RPMI7951 (cell line): ENCODE data around the gene DEGS1. TPM values are rescaled to one million over a fixed set of nuclear protein-coding genes. Genes with fewer than 3 reads are reported as not detected.

Experiments
- DNase-seq: peaks from one replicate; pipeline ENCODE4 v3.0.0-alpha.2; 2012; ENCODE audit warnings: low read depth
- total RNA-seq: library from RNA; depleted of rRNA; stranded (reverse); fragments of >200 nt; shearing (Covaris generic); gene quantifications from 2 replicates; pipeline ENCODE4 v1.2.3, GENCODE V29; 2014; rRNA removed

The DEGS1 gene
- total RNA-seq, result 152 and 158 TPM in 2 replicates

GRCh38 chr1:224182866-224183590 lies at the start of gene DEGS1:
Gene DEGS1, plus strand, starts transcription at chr1:224183240. Its CDS starts 97 bp downstream, at chr1:224183337.
- peak; percentile 86 for DNase-seq

- DNase-seq, result no peak
Observed at GRCh38 chr1:224133741-224134299, 49.2 kb upstream of the DEGS1 start.

- DNase-seq, result no peak
Observed at GRCh38 chr1:224137518-224137917, 45.5 kb upstream of the DEGS1 start.

GRCh38 chr1:224138198-224138597 lies 44.8 kb upstream of the DEGS1 start:
- DNase-seq, result no peak

GRCh38 chr1:224141693-224142092 lies 41.3 kb upstream of the DEGS1 start:
- no peak for DNase-seq

- peak; percentile 23 for DNase-seq
Observed at GRCh38 chr1:224149709-224150108, 33.3 kb upstream of the DEGS1 start.

- no peak for DNase-seq
Observed at GRCh38 chr1:224151117-224151516, 31.9 kb upstream of the DEGS1 start.

GRCh38 chr1:224157316-224157715 lies 25.7 kb upstream of the DEGS1 start:
- no peak for DNase-seq

- DNase-seq, result no peak
Observed at GRCh38 chr1:224159541-224159940, 23.5 kb upstream of the DEGS1 start.

- no peak for DNase-seq
Observed at GRCh38 chr1:224160171-224160682, 22.8 kb upstream of the DEGS1 start.

GRCh38 chr1:224162768-224163167 lies 20.3 kb upstream of the DEGS1 start:
- DNase-seq, result no peak

- DNase-seq, result no peak
Observed at GRCh38 chr1:224163311-224163710, 19.7 kb upstream of the DEGS1 start.

GRCh38 chr1:224168859-224169380 lies 14.1 kb upstream of the DEGS1 start:
- peak; percentile 95 for DNase-seq

- peak; percentile 25 for DNase-seq
Observed at GRCh38 chr1:224169718-224170270, 13.2 kb upstream of the DEGS1 start.

- peak; percentile 6 for DNase-seq
Observed at GRCh38 chr1:224170343-224170742, 12.7 kb upstream of the DEGS1 start.

GRCh38 chr1:224170748-224171478 lies 12.1 kb upstream of the DEGS1 start:
- peak; percentile 49 for DNase-seq

- no peak for DNase-seq
Observed at GRCh38 chr1:224172229-224172628, 10.8 kb upstream of the DEGS1 start.

- peak; percentile 6 for DNase-seq
Observed at GRCh38 chr1:224173523-224173922, 9.5 kb upstream of the DEGS1 start.

GRCh38 chr1:224175617-224176016 lies 7.4 kb upstream of the DEGS1 start:
- peak; percentile 56 for DNase-seq

GRCh38 chr1:224177356-224177999 lies 5.6 kb upstream of the DEGS1 start:
- no peak for DNase-seq

GRCh38 chr1:224178894-224179293 lies 4.1 kb upstream of the DEGS1 start:
- no peak for DNase-seq
